ENCODE results near the gene DUOX1.
A peak's percentile ranks its signal among the peaks of the same experiment; 100 is the strongest.

Gene DUOX1

DNA sequence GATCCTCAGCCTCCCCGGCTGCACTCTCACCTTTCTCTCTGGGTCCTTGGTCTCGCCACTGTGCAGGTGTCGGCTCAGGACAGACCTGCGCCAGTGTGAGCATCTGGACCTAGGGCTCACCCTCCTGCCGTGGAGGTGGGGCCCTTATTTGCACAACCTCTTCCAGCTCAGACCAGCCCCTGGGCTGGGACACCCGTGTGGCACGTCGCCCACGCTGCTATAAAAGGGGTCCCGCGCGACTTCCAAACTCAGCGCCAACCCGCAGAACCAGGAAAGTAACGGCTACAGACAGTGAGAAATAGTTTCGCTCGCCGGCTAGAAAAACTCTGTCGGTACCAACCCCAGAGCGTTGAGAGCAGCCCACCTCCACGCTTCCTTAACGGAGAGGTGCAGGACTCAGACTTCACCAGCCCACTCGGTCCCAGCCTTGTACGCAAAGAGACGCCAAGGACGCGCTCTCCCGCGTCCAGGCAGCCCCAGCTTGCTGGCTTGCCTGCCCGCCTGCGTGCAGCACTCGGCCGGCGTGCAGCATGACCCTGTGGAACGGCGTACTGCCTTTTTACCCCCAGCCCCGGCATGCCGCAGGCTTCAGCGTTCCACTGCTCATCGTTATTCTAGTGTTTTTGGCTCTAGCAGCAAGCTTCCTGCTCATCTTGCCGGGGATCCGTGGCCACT lies 15.6 kb upstream of the DUOX1 start, which contains the start of the genes DUOX2 and DUOXA2:
Gene DUOX2, minus strand, starts transcription at position 97 of the 675 bp plus-strand sequence. CDS start 761 bp downstream, outside the sequence.
Gene DUOXA2, plus strand, starts transcription at position 251 of the 675 bp plus-strand sequence. Its CDS starts 280 bp downstream, at position 531.
- Mint-ChIP-seq H3K4me3 (peak within 1 kb of the TSS; percentile 72), H3K9me3 (no peaks in the 10 kb centered on the region), H3K36me3 (no peaks in the 10 kb centered on the region), H3K27me3 (peaks cover 88% of the 10 kb centered on the region), H3K4me1 (peaks cover 54% of the 10 kb centered on the region), H3K27ac (no peak within 1 kb of the TSS)
- no peak for ATAC-seq

DNA sequence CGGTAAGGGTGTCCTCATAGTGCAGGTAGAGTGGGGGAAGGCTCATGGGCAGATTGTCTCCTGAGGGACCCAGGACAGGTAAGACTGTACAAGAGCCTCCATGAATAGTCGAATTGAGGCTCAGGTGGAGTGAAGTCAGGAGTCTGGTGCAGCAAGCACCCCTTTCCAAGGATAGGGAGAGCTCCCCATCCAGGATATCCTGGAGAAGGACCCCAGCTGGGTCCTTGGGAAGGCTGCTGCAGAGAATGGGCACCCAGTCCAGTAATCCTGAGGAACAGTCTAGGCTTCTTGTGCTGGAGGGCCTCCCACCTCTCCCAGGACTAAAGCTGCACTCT lies 15.1 kb upstream of the DUOX1 start:
- ATAC-seq = no peak
- H3K4me1 Mint-ChIP-seq = peaks cover 54% of the 10 kb centered on the region
- H3K27me3 Mint-ChIP-seq = peaks cover 88% of the 10 kb centered on the region
- no peak overlapping the region for H3K27ac Mint-ChIP-seq
- peak overlapping the region; percentile 72 for H3K4me3 Mint-ChIP-seq
- H3K9me3 Mint-ChIP-seq = no peaks in the 10 kb centered on the region
- no peaks in the 10 kb centered on the region for H3K36me3 Mint-ChIP-seq

- peaks cover 54% of the 10 kb centered on the region for H3K4me1 Mint-ChIP-seq
- H3K36me3 Mint-ChIP-seq = no peaks in the 10 kb centered on the region
- H3K4me3 Mint-ChIP-seq = no peak overlapping the region
- H3K27ac Mint-ChIP-seq = no peak overlapping the region
- H3K27me3 Mint-ChIP-seq = peaks cover 88% of the 10 kb centered on the region
- no peaks in the 10 kb centered on the region for H3K9me3 Mint-ChIP-seq
- no peak for ATAC-seq
Observed at GRCh38 chr15:45115312-45115820, 14.4 kb upstream of the DUOX1 start.

- ATAC-seq = no peak
- Mint-ChIP-seq H3K27ac (no peak overlapping the region), H3K9me3 (no peaks in the 10 kb centered on the region), H3K4me3 (peak overlapping the region; percentile 45), H3K27me3 (peaks cover 90% of the 10 kb centered on the region), H3K36me3 (no peaks in the 10 kb centered on the region), H3K4me1 (peaks cover 54% of the 10 kb centered on the region)
Observed at GRCh38 chr15:45116006-45116481, 13.8 kb upstream of the DUOX1 start.

DNA sequence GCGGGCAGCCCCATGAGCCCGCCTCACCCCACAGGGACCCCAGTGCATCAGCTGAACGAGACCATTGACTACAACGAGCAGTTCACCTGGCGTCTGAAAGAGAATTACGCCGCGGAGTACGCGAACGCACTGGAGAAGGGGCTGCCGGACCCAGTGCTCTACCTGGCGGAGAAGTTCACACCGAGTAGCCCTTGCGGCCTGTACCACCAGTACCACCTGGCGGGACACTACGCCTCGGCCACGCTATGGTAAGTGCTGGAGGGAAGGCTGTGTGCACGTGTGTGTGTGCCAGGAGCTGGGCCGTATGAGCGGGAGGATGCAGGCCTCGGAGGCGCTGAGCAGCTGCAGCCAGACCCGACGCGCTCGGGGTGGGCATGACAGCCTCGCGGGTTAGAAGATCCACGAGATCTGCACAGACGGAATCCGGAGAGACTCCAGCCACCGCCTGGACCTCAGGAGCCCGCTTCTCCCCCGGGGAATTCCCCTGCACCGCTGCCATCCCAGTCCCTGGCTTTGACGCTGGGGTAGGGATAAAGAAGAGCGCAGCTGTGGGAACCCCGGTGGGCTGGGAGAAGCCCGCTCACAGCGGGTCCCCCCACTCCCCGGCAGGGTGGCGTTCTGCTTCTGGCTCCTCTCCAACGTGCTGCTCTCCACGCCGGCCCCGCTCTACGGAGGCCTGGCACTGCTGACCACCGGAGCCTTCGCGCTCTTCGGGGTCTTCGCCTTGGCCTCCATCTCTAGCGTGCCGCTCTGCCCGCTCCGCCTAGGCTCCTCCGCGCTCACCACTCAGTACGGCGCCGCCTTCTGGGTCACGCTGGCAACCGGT lies 13.1 kb upstream of the DUOX1 start:
- peaks cover 54% of the 10 kb centered on the region for H3K4me1 Mint-ChIP-seq
- H3K27ac Mint-ChIP-seq = no peak overlapping the region
- peak overlapping the region; percentile 68 for H3K4me3 Mint-ChIP-seq
- H3K27me3 Mint-ChIP-seq = peaks cover 96% of the 10 kb centered on the region
- no peak for ATAC-seq
- H3K36me3 Mint-ChIP-seq = no peaks in the 10 kb centered on the region
- no peaks in the 10 kb centered on the region for H3K9me3 Mint-ChIP-seq

- peak; percentile 1 for ATAC-seq
- Mint-ChIP-seq H3K4me1 (peaks cover 47% of the 10 kb centered on the region), H3K4me3 (peak overlapping the region; percentile 68), H3K27me3 (peaks cover 91% of the 10 kb centered on the region), H3K9me3 (no peaks in the 10 kb centered on the region), H3K36me3 (no peaks in the 10 kb centered on the region), H3K27ac (no peak overlapping the region)
Observed at GRCh38 chr15:45117308-45118130, 12.3 kb upstream of the DUOX1 start.

- H3K9me3 Mint-ChIP-seq = no peaks in the 10 kb centered on the region
- peaks cover 40% of the 10 kb centered on the region for H3K4me1 Mint-ChIP-seq
- peak overlapping the region; percentile 68 for H3K4me3 Mint-ChIP-seq
Observed at GRCh38 chr15:45118131-45118588, 11.6 kb upstream of the DUOX1 start.

DNA sequence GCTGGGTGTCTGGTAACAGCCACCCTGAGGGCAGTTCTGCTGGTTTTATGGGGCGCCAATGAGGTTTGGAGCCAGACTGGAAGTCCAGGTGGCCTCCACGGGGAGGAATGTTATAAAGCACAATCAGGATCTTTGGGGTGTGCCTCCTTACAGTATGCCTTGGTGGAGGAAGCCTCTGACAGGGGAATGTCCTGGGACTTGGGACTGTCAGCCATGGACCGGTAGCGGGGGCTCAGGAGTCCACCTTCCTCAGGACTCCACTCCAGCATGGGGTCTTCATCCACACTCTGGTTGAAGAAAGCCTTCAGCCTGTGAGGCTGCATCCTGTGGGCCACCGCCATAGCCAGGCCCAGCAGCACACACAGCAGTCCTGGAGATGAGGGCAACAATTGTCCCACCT lies 10.8 kb upstream of the DUOX1 start:
- H3K27me3 Mint-ChIP-seq = peaks cover 76% of the 10 kb centered on the region
- H3K36me3 Mint-ChIP-seq = no peaks in the 10 kb centered on the region
- H3K27ac Mint-ChIP-seq = no peak overlapping the region
- H3K9me3 Mint-ChIP-seq = no peaks in the 10 kb centered on the region
- no peak for ATAC-seq
- H3K4me3 Mint-ChIP-seq = no peak overlapping the region
- H3K4me1 Mint-ChIP-seq = peaks cover 32% of the 10 kb centered on the region

More at GRCh38 chr15:45118131-45118588, 11.6 kb upstream of the DUOX1 start:
- ATAC-seq = peak; percentile 93
- H3K27ac Mint-ChIP-seq = no peak overlapping the region
- no peaks in the 10 kb centered on the region for H3K36me3 Mint-ChIP-seq
- peaks cover 85% of the 10 kb centered on the region for H3K27me3 Mint-ChIP-seq

DNA sequence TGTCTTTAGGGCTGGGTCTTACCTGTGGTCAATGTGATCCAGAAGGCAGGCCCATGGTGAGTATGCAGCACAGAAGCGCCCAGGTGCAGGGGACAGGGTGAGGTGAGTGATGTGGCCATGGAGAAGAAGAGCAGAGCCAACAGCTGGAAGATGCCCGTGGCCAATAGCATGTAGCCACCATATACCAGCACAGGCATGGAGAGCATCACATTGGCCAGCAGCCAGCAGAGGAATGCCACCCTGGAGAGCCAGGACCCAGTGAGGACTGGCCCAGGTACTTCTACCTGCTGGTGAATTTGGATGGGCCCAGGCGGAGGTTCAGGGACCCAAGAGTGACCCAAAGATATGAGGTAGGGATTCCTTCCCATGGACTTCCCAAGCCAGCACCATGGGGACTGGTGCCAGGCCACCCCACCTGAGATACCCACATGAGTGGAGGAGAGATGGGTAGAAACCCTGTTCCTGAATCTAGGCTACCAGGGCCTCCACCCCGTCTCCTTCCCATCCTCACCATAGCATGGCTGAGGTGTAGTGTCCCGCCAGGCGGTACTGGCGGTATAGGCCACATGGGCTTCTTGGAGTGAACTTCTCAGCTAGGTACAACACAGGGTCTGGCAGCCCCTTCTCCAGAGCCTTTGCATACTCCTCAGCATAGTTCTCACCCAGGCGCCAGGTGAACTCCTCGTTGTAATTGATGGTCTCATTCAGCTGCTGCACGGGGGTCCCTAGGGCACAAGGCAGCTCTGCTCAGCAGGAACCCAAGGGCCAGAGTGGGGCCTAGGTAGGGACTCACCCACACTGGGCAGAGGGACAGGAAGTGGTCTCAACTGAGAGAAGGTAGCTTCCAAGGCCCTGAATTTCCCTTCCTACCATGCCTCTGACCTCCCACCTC lies 9.5 kb upstream of the DUOX1 start:
- H3K27me3 Mint-ChIP-seq = peaks cover 70% of the 10 kb centered on the region
- H3K9me3 Mint-ChIP-seq = no peaks in the 10 kb centered on the region
- H3K4me1 Mint-ChIP-seq = peaks cover 23% of the 10 kb centered on the region
- H3K27ac Mint-ChIP-seq = no peak overlapping the region
- no peak overlapping the region for H3K4me3 Mint-ChIP-seq
- ATAC-seq = no peak
- no peaks in the 10 kb centered on the region for H3K36me3 Mint-ChIP-seq

DNA sequence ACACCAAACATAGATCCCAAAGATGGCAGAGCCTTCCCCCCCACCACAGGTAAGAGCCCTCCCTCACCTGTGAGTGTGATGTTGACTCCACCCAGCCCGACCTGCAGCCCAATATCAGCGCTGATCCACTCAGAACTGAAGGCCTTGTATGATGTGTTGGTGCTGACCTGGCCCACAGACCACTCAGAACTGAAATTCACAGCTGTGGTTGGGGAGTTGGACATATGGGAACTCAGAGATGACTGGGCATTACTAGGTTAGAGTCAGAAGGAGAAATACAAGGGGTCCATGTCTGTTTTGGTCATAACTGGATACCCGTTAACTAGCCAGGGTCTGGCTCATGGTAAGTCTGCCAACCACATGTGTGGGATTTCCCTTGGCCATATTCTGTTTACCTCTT lies 8.8 kb upstream of the DUOX1 start:
- H3K36me3 Mint-ChIP-seq = no peaks in the 10 kb centered on the region
- peaks cover 70% of the 10 kb centered on the region for H3K27me3 Mint-ChIP-seq
- H3K27ac Mint-ChIP-seq = no peak overlapping the region
- H3K4me1 Mint-ChIP-seq = peaks cover 23% of the 10 kb centered on the region
- no peak for ATAC-seq
- no peak overlapping the region for H3K4me3 Mint-ChIP-seq
- no peaks in the 10 kb centered on the region for H3K9me3 Mint-ChIP-seq

GRCh38 chr15:45121706-45122417 lies 7.9 kb upstream of the DUOX1 start:
- Mint-ChIP-seq H3K27ac (no peak overlapping the region), H3K9me3 (no peaks in the 10 kb centered on the region), H3K4me3 (no peak overlapping the region), H3K27me3 (peaks cover 70% of the 10 kb centered on the region), H3K4me1 (peaks cover 16% of the 10 kb centered on the region), H3K36me3 (no peaks in the 10 kb centered on the region)
- no peak for ATAC-seq

DNA sequence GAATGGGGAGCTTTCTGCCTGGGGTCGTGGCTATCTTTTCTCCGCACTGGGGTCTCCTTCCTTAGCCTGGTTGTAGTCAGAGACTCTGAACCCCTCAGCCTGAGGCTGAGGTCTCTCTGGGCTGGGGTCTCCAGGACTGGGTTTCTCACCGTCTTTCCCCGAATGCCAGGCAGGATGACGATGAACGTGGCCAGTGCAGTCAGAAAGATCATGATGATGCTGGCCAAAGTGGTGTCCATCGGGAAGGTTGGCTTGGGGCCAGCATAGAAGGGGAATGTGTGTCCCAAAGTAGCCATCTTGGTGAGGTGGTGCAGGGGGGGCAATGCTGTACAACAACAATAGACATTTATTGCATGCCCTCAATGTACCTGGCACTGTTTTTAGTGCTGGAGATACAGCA lies 7.1 kb upstream of the DUOX1 start:
- Mint-ChIP-seq H3K9me3 (no peaks in the 10 kb centered on the region), H3K27ac (no peak overlapping the region), H3K36me3 (no peaks in the 10 kb centered on the region), H3K4me3 (no peak overlapping the region), H3K4me1 (peaks cover 8% of the 10 kb centered on the region), H3K27me3 (peaks cover 64% of the 10 kb centered on the region)
- no peak for ATAC-seq

DNA sequence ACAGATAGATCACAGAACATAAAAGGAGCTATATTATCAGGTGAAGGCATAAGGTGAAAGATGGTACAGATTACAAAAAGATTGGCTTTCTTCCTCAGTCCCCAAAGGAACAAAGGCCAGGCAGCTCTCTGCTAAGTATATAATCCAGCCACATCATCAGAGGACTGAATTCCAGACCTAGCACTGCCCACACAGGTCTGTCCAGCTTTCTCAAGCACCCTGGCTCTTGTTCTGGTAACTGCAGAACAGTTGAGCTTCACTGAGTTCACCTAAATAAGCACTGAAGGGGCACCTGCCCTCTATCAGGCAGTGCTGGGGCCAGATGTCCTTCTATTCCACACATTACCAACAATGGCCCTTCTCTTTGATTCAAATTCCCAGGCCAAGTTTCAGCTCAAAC lies 6.4 kb upstream of the DUOX1 start:
- H3K9me3 Mint-ChIP-seq = no peaks in the 10 kb centered on the region

More for the DNA sequence above, 6.4 kb upstream of the DUOX1 start:
- Mint-ChIP-seq H3K4me1 (peaks cover 1% of the 10 kb centered on the region), H3K27ac (no peak overlapping the region), H3K4me3 (no peak overlapping the region), H3K27me3 (peaks cover 64% of the 10 kb centered on the region), H3K36me3 (no peaks in the 10 kb centered on the region)
- ATAC-seq = no peak
